AG10803 (cell line): ENCODE measurements around the gene WFDC5.
A peak's percentile ranks its signal among the peaks of the same experiment; 100 is the strongest.

Experiments used
- DNase-seq: peaks from one replicate; pipeline ENCODE4 v3.0.0; 2010; ENCODE audit warnings: low read depth
- H3K4me3 ChIP-seq: 2 replicates; pipeline ENCODE4 v1.5.1; 2011; ENCODE audit warnings: mild to moderate bottlenecking, low read length, control low read depth
- TF ChIP-seq, protein P1 (sequence below): conservative IDR thresholded peaks from 2 replicates; pipeline ENCODE4 v1.5.1; 2011; ENCODE audit warnings: mild to moderate bottlenecking, low read length, control low read depth, inconsistent platforms

The WFDC5 gene

DNA sequence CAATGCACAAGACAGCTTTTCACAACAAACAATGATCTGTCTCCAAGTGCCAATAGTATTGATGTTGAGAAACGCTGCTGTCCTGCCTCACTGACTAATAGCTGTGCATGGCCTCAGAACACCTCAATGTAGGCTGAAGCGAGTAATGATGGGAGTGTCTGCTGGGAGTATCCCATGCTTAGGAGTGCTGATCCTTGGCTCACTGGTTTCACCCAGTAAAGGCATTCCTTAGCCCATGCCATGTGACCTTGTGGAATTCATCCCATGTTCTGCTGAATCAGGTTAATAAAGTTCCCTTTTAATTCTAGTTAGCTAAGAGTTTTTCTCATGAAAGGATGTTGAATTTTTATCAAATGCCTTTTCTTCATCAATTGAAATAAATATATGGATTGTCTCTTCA is 13.1 kb upstream of the WFDC5 start:
- no peak overlapping the region for H3K4me3 ChIP-seq
- TF ChIP-seq, protein P1, sequence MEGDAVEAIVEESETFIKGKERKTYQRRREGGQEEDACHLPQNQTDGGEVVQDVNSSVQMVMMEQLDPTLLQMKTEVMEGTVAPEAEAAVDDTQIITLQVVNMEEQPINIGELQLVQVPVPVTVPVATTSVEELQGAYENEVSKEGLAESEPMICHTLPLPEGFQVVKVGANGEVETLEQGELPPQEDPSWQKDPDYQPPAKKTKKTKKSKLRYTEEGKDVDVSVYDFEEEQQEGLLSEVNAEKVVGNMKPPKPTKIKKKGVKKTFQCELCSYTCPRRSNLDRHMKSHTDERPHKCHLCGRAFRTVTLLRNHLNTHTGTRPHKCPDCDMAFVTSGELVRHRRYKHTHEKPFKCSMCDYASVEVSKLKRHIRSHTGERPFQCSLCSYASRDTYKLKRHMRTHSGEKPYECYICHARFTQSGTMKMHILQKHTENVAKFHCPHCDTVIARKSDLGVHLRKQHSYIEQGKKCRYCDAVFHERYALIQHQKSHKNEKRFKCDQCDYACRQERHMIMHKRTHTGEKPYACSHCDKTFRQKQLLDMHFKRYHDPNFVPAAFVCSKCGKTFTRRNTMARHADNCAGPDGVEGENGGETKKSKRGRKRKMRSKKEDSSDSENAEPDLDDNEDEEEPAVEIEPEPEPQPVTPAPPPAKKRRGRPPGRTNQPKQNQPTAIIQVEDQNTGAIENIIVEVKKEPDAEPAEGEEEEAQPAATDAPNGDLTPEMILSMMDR = no peak
- no peak for DNase-seq

- TF ChIP-seq, protein P1 = no peak
- DNase-seq = no peak
- H3K4me3 ChIP-seq = no peak within 1 kb of the TSS
These were observed 9.4 kb upstream of the WFDC5 start, which contains the start of gene WFDC12 for GRCh38 chr20:45124365-45124764. WFDC12 (minus strand) TSS chr20:45124465; CDS start chr20:45124447, 18 bp downstream.

- TF ChIP-seq, protein P1 = no peak
- no peak for DNase-seq
- no peak overlapping the region for H3K4me3 ChIP-seq
These were observed 6.4 kb upstream of the WFDC5 start for GRCh38 chr20:45121388-45121787.

GRCh38 chr20:45119556-45120266 is 4.7 kb upstream of the WFDC5 start:
- TF ChIP-seq, protein P1 = no peak
- H3K4me3 ChIP-seq = no peak overlapping the region
- no peak for DNase-seq

GRCh38 chr20:45118028-45118427 is 3.1 kb upstream of the WFDC5 start:
- TF ChIP-seq, protein P1 = 0 out of 2 replicates have a peak, but pooled peaks have one; percentile 7
- no peak for DNase-seq
- H3K4me3 ChIP-seq = no peak overlapping the region

DNA sequence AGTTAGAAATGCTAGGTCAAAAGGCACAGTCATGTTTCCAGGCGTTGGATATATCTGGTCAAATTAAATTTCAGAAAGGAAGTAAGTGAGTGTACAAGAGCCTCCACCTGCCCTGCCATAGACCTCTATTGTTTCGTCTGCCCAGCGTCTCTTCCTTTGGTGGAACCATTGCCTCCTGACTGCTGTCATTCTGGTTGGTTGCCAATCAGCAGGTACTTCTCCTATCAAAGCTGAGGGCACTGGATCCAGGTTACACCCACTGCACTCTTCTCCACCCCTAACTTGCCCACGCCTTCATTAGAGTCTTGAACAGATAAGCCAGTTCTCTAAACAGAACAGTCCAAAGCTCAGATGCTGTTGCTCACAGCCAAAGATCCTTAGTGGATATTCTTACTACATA is 2.6 kb upstream of the WFDC5 start:
- TF ChIP-seq, protein P1 = no peak
- no peak for DNase-seq
- H3K4me3 ChIP-seq = no peak overlapping the region

DNA sequence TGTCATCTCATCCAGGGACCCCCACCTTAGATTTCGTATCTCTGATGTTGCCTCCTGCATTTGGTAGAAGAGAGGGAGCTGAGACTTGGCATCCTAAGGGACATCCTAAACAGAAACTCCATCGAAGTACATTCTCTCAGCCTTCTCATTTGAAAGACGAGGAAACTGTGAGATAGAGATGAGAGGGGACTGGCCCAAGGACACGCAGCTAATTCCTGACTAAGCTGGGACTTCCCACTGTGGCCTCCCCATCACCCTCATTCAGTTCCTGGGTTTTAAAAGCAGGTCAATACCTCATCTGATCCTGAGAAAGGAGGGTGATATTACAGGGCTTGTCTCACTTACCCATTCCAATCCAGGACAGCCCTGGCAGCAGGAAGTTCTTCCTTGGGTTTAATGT is 855 bp upstream of the WFDC5 start:
- no peak overlapping the region for H3K4me3 ChIP-seq
- no peak for DNase-seq
- TF ChIP-seq, protein P1 = no peak
